WTC11 (cell line): ENCODE measurements around the gene ARHGAP29. TPM values are rescaled to one million over a fixed set of nuclear protein-coding genes. Genes with fewer than 3 reads are reported as not detected.

Experiments
- ATAC-seq: fragments of 200-7000 bp; cut with Tn5 transposase; 2 replicates; pipeline ENCODE4 v1.10.0; 2021; ENCODE audit warnings: mild to moderate bottlenecking, moderate library complexity
- CTCF ChIA-PET: fragments of 300-600 bp; sonication (Branson Sonifier 250); formaldehyde crosslinking; loops from one replicate; lab custom pipeline; 2021; ENCODE audit warnings: antibody characterized with exemption; lab: Charles Lee
- POLR2A ChIA-PET: fragments of 350-600 bp; sonication (Branson Sonifier 250); formaldehyde crosslinking; loops from one replicate; lab custom pipeline; 2021; ENCODE audit warnings: antibody characterized with exemption; lab: Charles Lee
- DNase-seq: peaks from one replicate; pipeline ENCODE4 v3.0.0; 2021; ENCODE audit warnings: low spot score
- H3K27ac Mint-ChIP-seq: 2 replicates; pipeline ENCODE4 v1.8.0; 2021; ENCODE audit warnings: mixed read lengths
- H3K27me3 Mint-ChIP-seq: 2 replicates; pipeline ENCODE4 v1.8.0; 2021; ENCODE audit warnings: low read depth, mild to moderate bottlenecking, moderate library complexity, mixed read lengths
- H3K36me3 Mint-ChIP-seq: 2 replicates; pipeline ENCODE4 v1.8.0; 2021; ENCODE audit warnings: mixed read lengths
- H3K4me1 Mint-ChIP-seq: 2 replicates; pipeline ENCODE4 v1.8.0; 2022; ENCODE audit warnings: mixed read lengths
- H3K4me3 Mint-ChIP-seq: 2 replicates; pipeline ENCODE4 v1.8.0; 2021; ENCODE audit warnings: mild to moderate bottlenecking, moderate library complexity, mixed read lengths
- H3K9me3 Mint-ChIP-seq: 2 replicates; pipeline ENCODE4 v1.8.0; 2021; ENCODE audit warnings: mixed read lengths
- EMX1 ChIP-seq: fragments of 250-450 bp; sonication (Bioruptor Pico); IDR thresholded peaks from 2 replicates; pipeline ENCODE4 v1.8.0; 2021; ENCODE audit warnings: mild to moderate bottlenecking
- ESRRA ChIP-seq: sonication (generic); formaldehyde crosslinking; IDR thresholded peaks from 2 replicates; pipeline ENCODE4 v1.8.1; 2022; ENCODE audit warnings: mild to moderate bottlenecking, missing genetic modification reagents, borderline replicate concordance
- FOXJ3 ChIP-seq: sonication (generic); formaldehyde crosslinking; IDR thresholded peaks from 2 replicates; pipeline ENCODE4 v1.9.0; 2021; ENCODE audit warnings: missing genetic modification reagents, mild to moderate bottlenecking, borderline replicate concordance
- FOXP1 ChIP-seq: sonication (generic); formaldehyde crosslinking; IDR thresholded peaks from 2 replicates; pipeline ENCODE4 v1.8.0; 2022; ENCODE audit warnings: missing genetic modification reagents, mild to moderate bottlenecking, moderate library complexity, borderline replicate concordance
- GRHL2 ChIP-seq: fragments of 250-450 bp; sonication (Bioruptor Pico); IDR thresholded peaks from 2 replicates; pipeline ENCODE4 v1.8.0; 2022; ENCODE audit warnings: mild to moderate bottlenecking, moderate library complexity; ENCODE audit not compliant: insufficient replicate concordance, severe bottlenecking
- IRF2 ChIP-seq: sonication (generic); formaldehyde crosslinking; IDR thresholded peaks from 2 replicates; pipeline ENCODE4 v1.8.0; 2022; ENCODE audit warnings: low read depth, missing genetic modification reagents, borderline replicate concordance
- JUN ChIP-seq: sonication (generic); formaldehyde crosslinking; IDR thresholded peaks from 2 replicates; pipeline ENCODE4 v1.8.0; 2023; ENCODE audit warnings: mild to moderate bottlenecking, missing genetic modification reagents
- MXD4 ChIP-seq: fragments of 250-450 bp; sonication (Bioruptor Pico); IDR thresholded peaks from 2 replicates; pipeline ENCODE4 v1.8.0; 2021; ENCODE audit warnings: mild to moderate bottlenecking, moderate library complexity, borderline replicate concordance
- NFE2L1 ChIP-seq: sonication (generic); formaldehyde crosslinking; IDR thresholded peaks from 2 replicates; pipeline ENCODE4 v1.8.1; 2023; ENCODE audit warnings: missing genetic modification reagents
- NR2C2 ChIP-seq: sonication (generic); formaldehyde crosslinking; IDR thresholded peaks from 2 replicates; pipeline ENCODE4 v1.8.0; 2022; ENCODE audit warnings: mild to moderate bottlenecking, missing genetic modification reagents
- ZBTB21 ChIP-seq: sonication (generic); formaldehyde crosslinking; IDR thresholded peaks from 2 replicates; pipeline ENCODE4 v1.8.1; 2023; ENCODE audit warnings: mild to moderate bottlenecking, missing genetic modification reagents, borderline replicate concordance
- ZNF138 ChIP-seq: sonication (generic); formaldehyde crosslinking; conservative IDR thresholded peaks from 2 replicates; pipeline ENCODE4 v1.8.1; 2022; ENCODE audit warnings: mild to moderate bottlenecking, moderate library complexity, missing genetic modification reagents
- ZNF232 ChIP-seq: sonication (generic); formaldehyde crosslinking; IDR thresholded peaks from 2 replicates; pipeline ENCODE4 v1.8.0; 2022; ENCODE audit warnings: mild to moderate bottlenecking, missing genetic modification reagents
- ZNF416 ChIP-seq: fragments of 250-450 bp; sonication (Bioruptor Pico); IDR thresholded peaks from 2 replicates; pipeline ENCODE4 v1.9.0; 2021; ENCODE audit warnings: mild to moderate bottlenecking, inconsistent platforms
- total RNA-seq: library from RNA; stranded (reverse); gene quantifications from 3 replicates; pipeline ENCODE4 v1.2.3, GENCODE V29; 2021
- TF ChIP-seq, protein P1 (sequence below): sonication (generic); formaldehyde crosslinking; IDR thresholded peaks from 2 replicates; pipeline ENCODE4 v1.8.1; 2022; ENCODE audit warnings: mild to moderate bottlenecking, moderate library complexity, missing genetic modification reagents
- TF ChIP-seq, protein P2 (sequence below): sonication (generic); formaldehyde crosslinking; IDR thresholded peaks from 2 replicates; pipeline ENCODE4 v1.8.0; 2022; ENCODE audit warnings: mild to moderate bottlenecking, missing genetic modification reagents
- TF ChIP-seq, protein P3 (sequence below): sonication (generic); formaldehyde crosslinking; IDR thresholded peaks from 2 replicates; pipeline ENCODE4 v1.8.1; 2022; ENCODE audit warnings: low read depth, missing genetic modification reagents, borderline replicate concordance
- TF ChIP-seq, protein P4 (sequence below): sonication (generic); formaldehyde crosslinking; IDR thresholded peaks from 2 replicates; pipeline ENCODE4 v1.8.0; 2022; ENCODE audit warnings: mild to moderate bottlenecking, missing genetic modification reagents
- TF ChIP-seq, protein P5 (sequence below): sonication (generic); formaldehyde crosslinking; IDR thresholded peaks from 2 replicates; pipeline ENCODE4 v1.8.0; 2023; ENCODE audit warnings: mild to moderate bottlenecking, missing genetic modification reagents
- TF ChIP-seq, protein P6 (sequence below): sonication (generic); formaldehyde crosslinking; IDR thresholded peaks from 2 replicates; pipeline ENCODE4 v1.8.0; 2023; ENCODE audit warnings: missing genetic modification reagents

ARHGAP29 gene
- total RNA-seq, 1 experiment from 2014 or later: 6.6 TPM

DNA sequence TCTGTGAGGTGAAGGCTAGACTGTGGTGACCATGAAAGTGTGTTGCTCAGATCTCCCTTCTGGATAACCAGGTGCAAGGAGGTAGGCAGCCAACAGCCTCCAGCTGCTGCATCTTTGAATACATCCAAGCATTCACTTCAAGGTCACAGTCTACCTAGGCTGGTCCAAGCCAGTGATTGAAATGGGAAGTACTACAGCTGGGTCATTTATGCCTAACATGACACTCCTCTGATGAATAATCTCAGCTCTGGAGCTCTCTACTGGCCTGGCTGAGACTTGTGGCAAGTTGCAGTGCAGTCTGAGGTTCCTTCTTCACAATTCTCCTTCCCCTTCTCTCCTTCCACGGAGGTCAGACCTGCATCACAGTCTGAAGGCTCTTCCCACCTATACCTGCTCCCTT is 35.0 kb upstream of the ARHGAP29 start:
- ChIA-PET CTCF (interaction anchor here (0.6 kb wide), 1 partner anchor 64 kb away, joined by 3 read pairs; no protein-coding TSS in a partner anchor), POLR2A (no interaction called here)
- no peak for DNase-seq
- H3K36me3 Mint-ChIP-seq: no peaks in the 10 kb centered on the region
- peaks cover 32% of the 10 kb centered on the region for H3K27me3 Mint-ChIP-seq
- no peak for ATAC-seq
- TF ChIP-seq NR2C2 (no peak), ZNF138 (CRISPR knock-in tag) (no peak), FOXP1 (CRISPR knock-in tag) (no peak), MXD4 (CRISPR knock-in tag) (no peak), ZNF416 (CRISPR knock-in tag) (no peak), EMX1 (no peak), ESRRA (CRISPR knock-in tag) (no peak), GRHL2 (CRISPR knock-in tag) (no peak), JUN (no peak), IRF2 (CRISPR knock-in tag) (no peak), NFE2L1 (CRISPR knock-in tag) (no peak), FOXJ3 (no peak), ZNF232 (CRISPR knock-in tag) (no peak), ZBTB21 (no peak)
- TF ChIP-seq, protein P1, sequence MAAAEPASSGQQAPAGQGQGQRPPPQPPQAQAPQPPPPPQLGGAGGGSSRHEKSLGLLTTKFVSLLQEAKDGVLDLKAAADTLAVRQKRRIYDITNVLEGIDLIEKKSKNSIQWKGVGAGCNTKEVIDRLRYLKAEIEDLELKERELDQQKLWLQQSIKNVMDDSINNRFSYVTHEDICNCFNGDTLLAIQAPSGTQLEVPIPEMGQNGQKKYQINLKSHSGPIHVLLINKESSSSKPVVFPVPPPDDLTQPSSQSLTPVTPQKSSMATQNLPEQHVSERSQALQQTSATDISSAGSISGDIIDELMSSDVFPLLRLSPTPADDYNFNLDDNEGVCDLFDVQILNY (CRISPR knock-in tag): no peak
- TF ChIP-seq, protein P2, sequence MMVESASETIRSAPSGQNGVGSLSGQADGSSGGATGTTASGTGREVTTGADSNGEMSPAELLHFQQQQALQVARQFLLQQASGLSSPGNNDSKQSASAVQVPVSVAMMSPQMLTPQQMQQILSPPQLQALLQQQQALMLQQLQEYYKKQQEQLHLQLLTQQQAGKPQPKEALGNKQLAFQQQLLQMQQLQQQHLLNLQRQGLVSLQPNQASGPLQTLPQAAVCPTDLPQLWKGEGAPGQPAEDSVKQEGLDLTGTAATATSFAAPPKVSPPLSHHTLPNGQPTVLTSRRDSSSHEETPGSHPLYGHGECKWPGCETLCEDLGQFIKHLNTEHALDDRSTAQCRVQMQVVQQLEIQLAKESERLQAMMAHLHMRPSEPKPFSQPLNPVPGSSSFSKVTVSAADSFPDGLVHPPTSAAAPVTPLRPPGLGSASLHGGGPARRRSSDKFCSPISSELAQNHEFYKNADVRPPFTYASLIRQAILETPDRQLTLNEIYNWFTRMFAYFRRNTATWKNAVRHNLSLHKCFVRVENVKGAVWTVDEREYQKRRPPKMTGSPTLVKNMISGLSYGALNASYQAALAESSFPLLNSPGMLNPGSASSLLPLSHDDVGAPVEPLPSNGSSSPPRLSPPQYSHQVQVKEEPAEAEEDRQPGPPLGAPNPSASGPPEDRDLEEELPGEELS (CRISPR knock-in tag): no peak
- TF ChIP-seq, protein P3, sequence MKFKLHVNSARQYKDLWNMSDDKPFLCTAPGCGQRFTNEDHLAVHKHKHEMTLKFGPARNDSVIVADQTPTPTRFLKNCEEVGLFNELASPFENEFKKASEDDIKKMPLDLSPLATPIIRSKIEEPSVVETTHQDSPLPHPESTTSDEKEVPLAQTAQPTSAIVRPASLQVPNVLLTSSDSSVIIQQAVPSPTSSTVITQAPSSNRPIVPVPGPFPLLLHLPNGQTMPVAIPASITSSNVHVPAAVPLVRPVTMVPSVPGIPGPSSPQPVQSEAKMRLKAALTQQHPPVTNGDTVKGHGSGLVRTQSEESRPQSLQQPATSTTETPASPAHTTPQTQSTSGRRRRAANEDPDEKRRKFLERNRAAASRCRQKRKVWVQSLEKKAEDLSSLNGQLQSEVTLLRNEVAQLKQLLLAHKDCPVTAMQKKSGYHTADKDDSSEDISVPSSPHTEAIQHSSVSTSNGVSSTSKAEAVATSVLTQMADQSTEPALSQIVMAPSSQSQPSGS: no peak
- TF ChIP-seq, protein P4, sequence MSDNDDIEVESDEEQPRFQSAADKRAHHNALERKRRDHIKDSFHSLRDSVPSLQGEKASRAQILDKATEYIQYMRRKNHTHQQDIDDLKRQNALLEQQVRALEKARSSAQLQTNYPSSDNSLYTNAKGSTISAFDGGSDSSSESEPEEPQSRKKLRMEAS (CRISPR knock-in tag): no peak
- TF ChIP-seq, protein P5, sequence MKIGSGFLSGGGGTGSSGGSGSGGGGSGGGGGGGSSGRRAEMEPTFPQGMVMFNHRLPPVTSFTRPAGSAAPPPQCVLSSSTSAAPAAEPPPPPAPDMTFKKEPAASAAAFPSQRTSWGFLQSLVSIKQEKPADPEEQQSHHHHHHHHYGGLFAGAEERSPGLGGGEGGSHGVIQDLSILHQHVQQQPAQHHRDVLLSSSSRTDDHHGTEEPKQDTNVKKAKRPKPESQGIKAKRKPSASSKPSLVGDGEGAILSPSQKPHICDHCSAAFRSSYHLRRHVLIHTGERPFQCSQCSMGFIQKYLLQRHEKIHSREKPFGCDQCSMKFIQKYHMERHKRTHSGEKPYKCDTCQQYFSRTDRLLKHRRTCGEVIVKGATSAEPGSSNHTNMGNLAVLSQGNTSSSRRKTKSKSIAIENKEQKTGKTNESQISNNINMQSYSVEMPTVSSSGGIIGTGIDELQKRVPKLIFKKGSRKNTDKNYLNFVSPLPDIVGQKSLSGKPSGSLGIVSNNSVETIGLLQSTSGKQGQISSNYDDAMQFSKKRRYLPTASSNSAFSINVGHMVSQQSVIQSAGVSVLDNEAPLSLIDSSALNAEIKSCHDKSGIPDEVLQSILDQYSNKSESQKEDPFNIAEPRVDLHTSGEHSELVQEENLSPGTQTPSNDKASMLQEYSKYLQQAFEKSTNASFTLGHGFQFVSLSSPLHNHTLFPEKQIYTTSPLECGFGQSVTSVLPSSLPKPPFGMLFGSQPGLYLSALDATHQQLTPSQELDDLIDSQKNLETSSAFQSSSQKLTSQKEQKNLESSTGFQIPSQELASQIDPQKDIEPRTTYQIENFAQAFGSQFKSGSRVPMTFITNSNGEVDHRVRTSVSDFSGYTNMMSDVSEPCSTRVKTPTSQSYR (CRISPR knock-in tag): no peak
- TF ChIP-seq, protein P6, sequence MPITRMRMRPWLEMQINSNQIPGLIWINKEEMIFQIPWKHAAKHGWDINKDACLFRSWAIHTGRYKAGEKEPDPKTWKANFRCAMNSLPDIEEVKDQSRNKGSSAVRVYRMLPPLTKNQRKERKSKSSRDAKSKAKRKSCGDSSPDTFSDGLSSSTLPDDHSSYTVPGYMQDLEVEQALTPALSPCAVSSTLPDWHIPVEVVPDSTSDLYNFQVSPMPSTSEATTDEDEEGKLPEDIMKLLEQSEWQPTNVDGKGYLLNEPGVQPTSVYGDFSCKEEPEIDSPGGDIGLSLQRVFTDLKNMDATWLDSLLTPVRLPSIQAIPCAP (CRISPR knock-in tag): no peak
- no peaks in the 10 kb centered on the region for H3K4me1 Mint-ChIP-seq
- H3K27ac Mint-ChIP-seq: no peak overlapping the region
- peaks cover 5% of the 10 kb centered on the region; the same call in 1 of the 2 replicates for H3K9me3 Mint-ChIP-seq
- H3K4me3 Mint-ChIP-seq: no peak overlapping the region
